ENCODE results near the gene IPPK.

DNA sequence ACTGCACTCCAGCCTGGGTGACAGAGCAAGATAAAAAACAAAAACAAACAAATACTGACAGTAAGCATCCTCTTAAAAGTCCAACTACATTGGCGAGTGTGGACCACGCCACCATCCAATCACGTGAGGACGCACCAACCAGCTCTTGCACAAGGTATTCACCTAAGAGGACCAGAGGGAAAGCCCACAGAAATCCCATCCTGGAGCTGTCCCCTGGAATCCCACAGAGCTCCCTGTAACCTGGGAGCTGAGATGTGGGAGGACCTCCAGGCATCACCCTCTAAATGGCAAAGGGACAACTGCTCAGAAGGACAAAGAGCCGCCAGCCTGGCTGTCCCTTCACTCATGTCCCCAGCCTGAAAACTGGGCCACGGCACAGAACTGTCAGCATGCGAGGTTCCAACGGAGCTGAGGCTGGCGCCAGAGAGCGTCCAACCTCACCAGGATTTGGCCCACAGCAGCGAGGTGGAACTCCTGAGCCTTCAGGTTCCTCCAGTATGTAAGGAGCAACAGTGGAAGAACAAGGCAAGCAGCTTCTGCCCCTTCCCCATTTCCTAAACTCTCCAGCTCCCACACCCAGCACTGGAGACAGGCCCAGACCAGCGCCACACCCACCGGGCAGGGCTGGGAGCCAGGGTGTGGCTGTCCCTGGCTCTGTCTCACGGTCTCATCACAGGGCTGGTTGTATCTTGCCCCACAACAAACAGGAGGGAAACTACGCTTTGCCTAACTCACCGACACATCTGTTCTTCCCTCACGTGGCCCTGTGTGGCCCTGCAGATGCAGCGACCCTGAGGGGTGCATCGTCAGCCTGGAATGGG is 15.2 kb downstream of the IPPK start:
- TF ChIP-seq GATA3 (IDR thresholded peaks at IDR 0.05; ENCODE audit: low read depth, low read length) (no peak), GATA2 (IDR thresholded peaks at IDR 0.05; ENCODE audit: low read depth, low read length) (no peak)
